ENCODE data around the gene RAB41. TPM values are rescaled to one million over a fixed set of nuclear protein-coding genes. Genes with fewer than 3 reads are reported as not detected.

Gene RAB41
- total and polyA plus RNA-seq, 10 of the 15 experiments (the other 5 are each of a cell fraction or from before 2014, with no cell fraction given), result 0.05 to 0.31 TPM; not detected in 8

DNA sequence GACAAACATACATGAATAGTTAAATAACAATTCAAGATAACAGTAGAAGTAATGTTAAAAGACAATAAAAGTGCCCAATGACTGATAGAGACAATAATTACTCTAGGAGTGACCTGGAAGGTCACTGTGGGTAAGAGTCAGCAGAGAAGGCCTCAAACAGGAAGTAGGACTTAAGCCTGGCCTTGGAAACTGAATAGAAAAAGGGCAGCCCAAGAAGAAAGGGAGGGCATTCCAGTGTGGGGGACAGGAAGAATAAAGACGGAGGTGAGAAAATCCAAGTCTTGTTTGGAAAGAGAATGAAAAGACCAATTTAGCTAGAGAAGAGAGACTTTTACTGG, 27.9 kb upstream of the RAB41 start:
- no peak overlapping the region for H3K27ac ChIP-seq (ENCODE audit: control insufficient read depth, insufficient read depth)
- H3K79me2 ChIP-seq (ENCODE audit: control insufficient read depth, insufficient read depth, low read length), result no peaks in the 10 kb centered on the region
- no peaks in the 10 kb centered on the region for H3K4me1 ChIP-seq (ENCODE audit: control insufficient read depth, insufficient read depth, low read length)
- no peaks in the 10 kb centered on the region for H3K27me3 ChIP-seq (replicated peaks in 1 of 2; ENCODE audit: control insufficient read depth in 2 of 2, insufficient read depth in 2 of 2, low read length in 1 of 2)
- ATAC-seq (no peak), DNase-seq (ENCODE audit: low read depth, low spot score) (no peak), FAIRE-seq (no peak)
- no peaks in the 10 kb centered on the region for H4K20me1 ChIP-seq (ENCODE audit: control insufficient read depth, insufficient read depth)
- BruUV-seq (replicated peaks), result no TSS peak
- RAD21 ChIA-PET (ENCODE audit: unreplicated experiment), result no interaction called here
- no peaks in the 10 kb centered on the region for H3K9me3 ChIP-seq (replicated peaks; ENCODE audit: control insufficient read depth, insufficient read depth, low read length)
- H3K4me3 ChIP-seq, result no peak overlapping the region
- SMC1A ChIA-PET (ENCODE audit: uncharacterized antibody, unreplicated experiment), result no interaction called here
- CTCF ChIA-PET, result interaction anchor here (0.6 kb wide), 1 partner anchor 1048 kb away, joined by 3 read pairs; no protein-coding TSS in a partner anchor
- TF ChIP-seq NFXL1 (IDR thresholded peaks at IDR 0.05; ENCODE audit: borderline replicate concordance) (no peak), MEF2A (IDR thresholded peaks at IDR 0.05; ENCODE audit: insufficient read depth, low read depth, low read length) (no peak), NFYA (IDR thresholded peaks at IDR 0.05; ENCODE audit: borderline replicate concordance, low read depth, low read length) (no peak), TCF3 (IDR thresholded peaks at IDR 0.05; ENCODE audit: borderline replicate concordance, insufficient read depth, low read depth, low read length) (no peak), KDM1A (IDR thresholded peaks at IDR 0.05; ENCODE audit: borderline replicate concordance) (no peak), RELA (IDR thresholded peaks at IDR 0.05; ENCODE audit: borderline replicate concordance, partially characterized antibody) (no peak)
- TF ChIP-seq, protein P1, sequence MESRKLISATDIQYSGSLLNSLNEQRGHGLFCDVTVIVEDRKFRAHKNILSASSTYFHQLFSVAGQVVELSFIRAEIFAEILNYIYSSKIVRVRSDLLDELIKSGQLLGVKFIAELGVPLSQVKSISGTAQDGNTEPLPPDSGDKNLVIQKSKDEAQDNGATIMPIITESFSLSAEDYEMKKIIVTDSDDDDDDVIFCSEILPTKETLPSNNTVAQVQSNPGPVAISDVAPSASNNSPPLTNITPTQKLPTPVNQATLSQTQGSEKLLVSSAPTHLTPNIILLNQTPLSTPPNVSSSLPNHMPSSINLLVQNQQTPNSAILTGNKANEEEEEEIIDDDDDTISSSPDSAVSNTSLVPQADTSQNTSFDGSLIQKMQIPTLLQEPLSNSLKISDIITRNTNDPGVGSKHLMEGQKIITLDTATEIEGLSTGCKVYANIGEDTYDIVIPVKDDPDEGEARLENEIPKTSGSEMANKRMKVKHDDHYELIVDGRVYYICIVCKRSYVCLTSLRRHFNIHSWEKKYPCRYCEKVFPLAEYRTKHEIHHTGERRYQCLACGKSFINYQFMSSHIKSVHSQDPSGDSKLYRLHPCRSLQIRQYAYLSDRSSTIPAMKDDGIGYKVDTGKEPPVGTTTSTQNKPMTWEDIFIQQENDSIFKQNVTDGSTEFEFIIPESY (IDR thresholded peaks at IDR 0.05), result no peak
- H3K9ac ChIP-seq (ENCODE audit: control insufficient read depth, insufficient read depth, low read length), result no peak overlapping the region
- no peak overlapping the region for H2AFZ ChIP-seq (ENCODE audit: control insufficient read depth, low read depth, low read length)
- intact Hi-C loops (cut with micrococcal nuclease; ENCODE audit: unreplicated experiment), result no loop called here
- POLR2A ChIA-PET, result no interaction called here
- WGBS (ENCODE audit: insufficient coverage, insufficient replicate concordance, low lambda C conversion rate, missing lambda C conversion rate), result 54% methylated on average over 1 of the region's 1 CpG
- H3K4me2 ChIP-seq (ENCODE audit: control insufficient read depth, insufficient read depth), result no peak overlapping the region
- in situ Hi-C loops (cut with MboI), result no loop called here
- H3K36me3 ChIP-seq (ENCODE audit: control insufficient read depth in 2 of 2, insufficient read depth in 2 of 2, low read length in 1 of 2), result no peaks in the 10 kb centered on the region
